GM23338 (cell line): ENCODE results near the gene CNOT4. TPM values are rescaled to one million over a fixed set of nuclear protein-coding genes. Genes with fewer than 3 reads are reported as not detected.

Experiments used
- ATAC-seq: fragments of 200-7000 bp; cut with Tn5 transposase; 3 replicates; pipeline ENCODE4 v1.9.1; 2020
- DNase-seq: peaks from one replicate; pipeline ENCODE4 v3.0.0-alpha.2; 2015; ENCODE audit warnings: low spot score
- H2AFZ ChIP-seq: fragments of 200-600 bp; sonication (generic); 2 replicates; pipeline ENCODE4 v1.8.0; 2016; ENCODE audit warnings: antibody characterized with exemption, mild to moderate bottlenecking, moderate library complexity
- H3F3A ChIP-seq: fragments of 200-600 bp; sonication (generic); replicated peaks from 2 replicates; pipeline ENCODE4 v1.8.0; 2017; ENCODE audit warnings: antibody characterized with exemption, mixed run types, low read depth
- H3K27ac ChIP-seq: fragments of 200-600 bp; sonication (generic); 2 replicates; pipeline ENCODE4 v1.6.1; 2016; ENCODE audit warnings: low read depth
- H3K27me3 ChIP-seq: fragments of 200-600 bp; sonication (generic); 2 replicates; pipeline ENCODE4 v1.8.0; 2016; ENCODE audit warnings: mild to moderate bottlenecking, mixed run types, moderate library complexity; ENCODE audit not compliant: insufficient read depth
- H3K36me3 ChIP-seq: fragments of 200-600 bp; sonication (generic); 2 replicates; pipeline ENCODE4 v1.8.0; 2016; ENCODE audit warnings: mild to moderate bottlenecking; ENCODE audit not compliant: insufficient read depth
- H3K4me1 ChIP-seq: fragments of 200-600 bp; sonication (generic); 2 replicates; pipeline ENCODE4 v1.8.0; 2016; ENCODE audit warnings: mild to moderate bottlenecking, moderate library complexity; ENCODE audit not compliant: insufficient read depth
- H3K4me2 ChIP-seq: fragments of 200-600 bp; sonication (generic); 2 replicates; pipeline ENCODE4 v1.7.1; 2017; ENCODE audit warnings: mixed run types
- H3K4me3 ChIP-seq: fragments of 200-600 bp; sonication (generic); 2 replicates; pipeline ENCODE4 v1.6.1; 2016; ENCODE audit warnings: mixed run types
- H3K79me2 ChIP-seq: fragments of 200-600 bp; sonication (generic); replicated peaks from 2 replicates; pipeline ENCODE4 v1.8.0; 2017; ENCODE audit warnings: mild to moderate bottlenecking; ENCODE audit not compliant: insufficient read depth
- H3K9me2 ChIP-seq: fragments of 200-600 bp; sonication (generic); 2 replicates; pipeline ENCODE4 v1.8.0; 2017; ENCODE audit not compliant: insufficient read depth
- H4K20me1 ChIP-seq: fragments of 200-600 bp; sonication (generic); replicated peaks from 2 replicates; pipeline ENCODE4 v1.8.0; 2017; ENCODE audit warnings: mild to moderate bottlenecking; ENCODE audit not compliant: insufficient read depth
- H3K27ac Mint-ChIP-seq: 2 replicates; pipeline ENCODE4 v1.8.0; 2020; ENCODE audit warnings: inconsistent platforms, mild to moderate bottlenecking, moderate library complexity, mixed read lengths
- H3K27me3 Mint-ChIP-seq: 3 replicates; pipeline ENCODE4 v1.8.0; 2022; ENCODE audit warnings: low read depth, mild to moderate bottlenecking, moderate library complexity, mixed read lengths, inconsistent platforms; ENCODE audit not compliant: insufficient read depth, poor library complexity
- H3K36me3 Mint-ChIP-seq: 3 replicates; pipeline ENCODE4 v1.8.0; 2021; ENCODE audit warnings: low read depth, mild to moderate bottlenecking, inconsistent platforms, moderate library complexity, mixed read lengths
- H3K4me1 Mint-ChIP-seq: 3 replicates; pipeline ENCODE4 v1.8.0; 2020; ENCODE audit warnings: mild to moderate bottlenecking, inconsistent platforms, mixed read lengths
- H3K4me3 Mint-ChIP-seq: 3 replicates; pipeline ENCODE4 v1.8.0; 2021; ENCODE audit warnings: moderate library complexity, mild to moderate bottlenecking, inconsistent platforms, mixed read lengths
- H3K9me3 Mint-ChIP-seq: 3 replicates; pipeline ENCODE4 v1.8.0; 2020; ENCODE audit warnings: moderate library complexity, mild to moderate bottlenecking, inconsistent platforms, mixed read lengths
- EZH2phosphoT487 ChIP-seq: fragments of 200-600 bp; sonication (generic); IDR thresholded peaks from one replicate; pipeline ENCODE4 v1.8.1; 2018; ENCODE audit warnings: antibody characterized with exemption; ENCODE audit not compliant: unreplicated experiment
- JUNB ChIP-seq: IDR thresholded peaks from one replicate; pipeline ENCODE4 v1.6.1; 2016; ENCODE audit warnings: antibody characterized with exemption; ENCODE audit not compliant: unreplicated experiment
- POLR2AphosphoS5 ChIP-seq: IDR thresholded peaks from 2 replicates; pipeline ENCODE4 v1.6.1; 2016; ENCODE audit warnings: antibody characterized with exemption, low read depth
- ZNF114 ChIP-seq: fragments of 250-450 bp; sonication (Bioruptor Pico); IDR thresholded peaks from 2 replicates; pipeline ENCODE4 v1.5.0; 2020; ENCODE audit warnings: mild to moderate bottlenecking, moderate library complexity
- ZNF331 ChIP-seq: fragments of 250-450 bp; sonication (Bioruptor Pico); IDR thresholded peaks from 2 replicates; pipeline ENCODE4 v1.5.0; 2020; ENCODE audit warnings: low read depth, mild to moderate bottlenecking, moderate library complexity
- polyA plus RNA-seq: library from polyadenylated mRNA; unstranded; fragments of >200 nt; fragmentation: Nextera tagmentation; extraction: Ambion mirVana; gene quantifications from 2 replicates; pipeline ENCODE4 v1.2.1, GENCODE V29; 2016
- total RNA-seq: library from RNA; depleted of rRNA; stranded (reverse); fragments of >200 nt; shearing (Covaris generic); gene quantifications from 2 replicates; pipeline ENCODE4 v1.2.3, GENCODE V29; 2014
- TF ChIP-seq, protein P1 (sequence below), 2 experiments: fragments of 200-600 bp in 1 of 2; sonication (generic) in 1 of 2; conservative IDR thresholded peaks; 2 replicates each; pipeline versions ENCODE4 v1.5.1 to v1.6.1; 2016 to 2017; ENCODE audit warnings: antibody characterized with exemption in 2 of 2, low read depth in 2 of 2, mild to moderate bottlenecking in 2 of 2, moderate library complexity in 1 of 2
- TF ChIP-seq, protein P2 (sequence below): IDR thresholded peaks from 2 replicates; pipeline ENCODE4 v1.6.1; 2016; ENCODE audit warnings: antibody characterized with exemption
- TF ChIP-seq, protein P3 (sequence below): fragments of 250-450 bp; sonication (Bioruptor Pico); IDR thresholded peaks from 2 replicates; pipeline ENCODE4 v1.5.0; 2020; ENCODE audit warnings: mild to moderate bottlenecking, moderate library complexity

CNOT4 gene
- total and polyA plus RNA-seq, 2 experiments from 2014 or later: 18.9 to 26.2 TPM

DNA sequence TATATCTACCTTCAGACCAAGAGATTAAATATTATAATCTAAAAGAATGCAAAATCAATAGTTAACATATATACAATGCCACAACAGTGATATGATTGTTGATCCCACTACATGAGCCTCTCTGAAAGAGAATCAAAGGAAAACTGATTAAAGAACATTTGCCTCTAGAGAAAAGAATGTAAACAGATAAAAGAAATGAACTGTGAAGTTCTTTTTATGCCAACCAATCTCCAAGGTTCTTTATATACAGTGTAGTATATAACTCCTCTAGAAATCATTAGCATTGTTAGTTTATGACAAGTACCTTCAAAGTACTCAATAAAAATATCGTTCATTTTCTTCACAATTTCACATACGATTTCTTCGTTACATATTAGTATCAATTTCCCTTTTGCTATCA lies 20.1 kb downstream of the CNOT4 start:
- Mint-ChIP-seq H3K27me3 (no peaks in the 10 kb centered on the region), H3K4me3 (no peak overlapping the region)
- H4K20me1 ChIP-seq: peaks cover 32% of the 10 kb centered on the region

More for the DNA sequence above, 20.1 kb downstream of the CNOT4 start:
- no peak overlapping the region for H3K4me2 ChIP-seq
- ATAC-seq (no peak), DNase-seq (no peak)
- no peaks in the 10 kb centered on the region for H3K4me1 ChIP-seq
- no peak overlapping the region for H3K27ac ChIP-seq
- no peak overlapping the region for H3K4me3 ChIP-seq
- H3K36me3 ChIP-seq: no peaks in the 10 kb centered on the region
- H3K9me2 ChIP-seq: peaks cover 5% of the 10 kb centered on the region; the same call in 1 of the 2 replicates
- Mint-ChIP-seq H3K36me3 (no peaks in the 10 kb centered on the region), H3K27ac (no peak overlapping the region), H3K4me1 (peaks cover 8% of the 10 kb centered on the region), H3K9me3 (no peaks in the 10 kb centered on the region)
- H3K79me2 ChIP-seq: peaks cover 98% of the 10 kb centered on the region
- H3F3A ChIP-seq: no peaks in the 10 kb centered on the region
- H3K27me3 ChIP-seq: no peaks in the 10 kb centered on the region
- no peak overlapping the region for H2AFZ ChIP-seq
- TF ChIP-seq, protein P1, sequence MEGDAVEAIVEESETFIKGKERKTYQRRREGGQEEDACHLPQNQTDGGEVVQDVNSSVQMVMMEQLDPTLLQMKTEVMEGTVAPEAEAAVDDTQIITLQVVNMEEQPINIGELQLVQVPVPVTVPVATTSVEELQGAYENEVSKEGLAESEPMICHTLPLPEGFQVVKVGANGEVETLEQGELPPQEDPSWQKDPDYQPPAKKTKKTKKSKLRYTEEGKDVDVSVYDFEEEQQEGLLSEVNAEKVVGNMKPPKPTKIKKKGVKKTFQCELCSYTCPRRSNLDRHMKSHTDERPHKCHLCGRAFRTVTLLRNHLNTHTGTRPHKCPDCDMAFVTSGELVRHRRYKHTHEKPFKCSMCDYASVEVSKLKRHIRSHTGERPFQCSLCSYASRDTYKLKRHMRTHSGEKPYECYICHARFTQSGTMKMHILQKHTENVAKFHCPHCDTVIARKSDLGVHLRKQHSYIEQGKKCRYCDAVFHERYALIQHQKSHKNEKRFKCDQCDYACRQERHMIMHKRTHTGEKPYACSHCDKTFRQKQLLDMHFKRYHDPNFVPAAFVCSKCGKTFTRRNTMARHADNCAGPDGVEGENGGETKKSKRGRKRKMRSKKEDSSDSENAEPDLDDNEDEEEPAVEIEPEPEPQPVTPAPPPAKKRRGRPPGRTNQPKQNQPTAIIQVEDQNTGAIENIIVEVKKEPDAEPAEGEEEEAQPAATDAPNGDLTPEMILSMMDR (conservative IDR thresholded peaks at IDR 0.05; ENCODE audit: low read depth in 2 of 2): no peak
- TF ChIP-seq ZNF114 (CRISPR knock-in tag) (no peak), JUNB (no peak), POLR2AphosphoS5 (no peak), EZH2phosphoT487 (no peak), ZNF331 (CRISPR knock-in tag) (no peak)
- TF ChIP-seq, protein P2, sequence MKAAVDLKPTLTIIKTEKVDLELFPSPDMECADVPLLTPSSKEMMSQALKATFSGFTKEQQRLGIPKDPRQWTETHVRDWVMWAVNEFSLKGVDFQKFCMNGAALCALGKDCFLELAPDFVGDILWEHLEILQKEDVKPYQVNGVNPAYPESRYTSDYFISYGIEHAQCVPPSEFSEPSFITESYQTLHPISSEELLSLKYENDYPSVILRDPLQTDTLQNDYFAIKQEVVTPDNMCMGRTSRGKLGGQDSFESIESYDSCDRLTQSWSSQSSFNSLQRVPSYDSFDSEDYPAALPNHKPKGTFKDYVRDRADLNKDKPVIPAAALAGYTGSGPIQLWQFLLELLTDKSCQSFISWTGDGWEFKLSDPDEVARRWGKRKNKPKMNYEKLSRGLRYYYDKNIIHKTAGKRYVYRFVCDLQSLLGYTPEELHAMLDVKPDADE: no peak
- TF ChIP-seq, protein P3, sequence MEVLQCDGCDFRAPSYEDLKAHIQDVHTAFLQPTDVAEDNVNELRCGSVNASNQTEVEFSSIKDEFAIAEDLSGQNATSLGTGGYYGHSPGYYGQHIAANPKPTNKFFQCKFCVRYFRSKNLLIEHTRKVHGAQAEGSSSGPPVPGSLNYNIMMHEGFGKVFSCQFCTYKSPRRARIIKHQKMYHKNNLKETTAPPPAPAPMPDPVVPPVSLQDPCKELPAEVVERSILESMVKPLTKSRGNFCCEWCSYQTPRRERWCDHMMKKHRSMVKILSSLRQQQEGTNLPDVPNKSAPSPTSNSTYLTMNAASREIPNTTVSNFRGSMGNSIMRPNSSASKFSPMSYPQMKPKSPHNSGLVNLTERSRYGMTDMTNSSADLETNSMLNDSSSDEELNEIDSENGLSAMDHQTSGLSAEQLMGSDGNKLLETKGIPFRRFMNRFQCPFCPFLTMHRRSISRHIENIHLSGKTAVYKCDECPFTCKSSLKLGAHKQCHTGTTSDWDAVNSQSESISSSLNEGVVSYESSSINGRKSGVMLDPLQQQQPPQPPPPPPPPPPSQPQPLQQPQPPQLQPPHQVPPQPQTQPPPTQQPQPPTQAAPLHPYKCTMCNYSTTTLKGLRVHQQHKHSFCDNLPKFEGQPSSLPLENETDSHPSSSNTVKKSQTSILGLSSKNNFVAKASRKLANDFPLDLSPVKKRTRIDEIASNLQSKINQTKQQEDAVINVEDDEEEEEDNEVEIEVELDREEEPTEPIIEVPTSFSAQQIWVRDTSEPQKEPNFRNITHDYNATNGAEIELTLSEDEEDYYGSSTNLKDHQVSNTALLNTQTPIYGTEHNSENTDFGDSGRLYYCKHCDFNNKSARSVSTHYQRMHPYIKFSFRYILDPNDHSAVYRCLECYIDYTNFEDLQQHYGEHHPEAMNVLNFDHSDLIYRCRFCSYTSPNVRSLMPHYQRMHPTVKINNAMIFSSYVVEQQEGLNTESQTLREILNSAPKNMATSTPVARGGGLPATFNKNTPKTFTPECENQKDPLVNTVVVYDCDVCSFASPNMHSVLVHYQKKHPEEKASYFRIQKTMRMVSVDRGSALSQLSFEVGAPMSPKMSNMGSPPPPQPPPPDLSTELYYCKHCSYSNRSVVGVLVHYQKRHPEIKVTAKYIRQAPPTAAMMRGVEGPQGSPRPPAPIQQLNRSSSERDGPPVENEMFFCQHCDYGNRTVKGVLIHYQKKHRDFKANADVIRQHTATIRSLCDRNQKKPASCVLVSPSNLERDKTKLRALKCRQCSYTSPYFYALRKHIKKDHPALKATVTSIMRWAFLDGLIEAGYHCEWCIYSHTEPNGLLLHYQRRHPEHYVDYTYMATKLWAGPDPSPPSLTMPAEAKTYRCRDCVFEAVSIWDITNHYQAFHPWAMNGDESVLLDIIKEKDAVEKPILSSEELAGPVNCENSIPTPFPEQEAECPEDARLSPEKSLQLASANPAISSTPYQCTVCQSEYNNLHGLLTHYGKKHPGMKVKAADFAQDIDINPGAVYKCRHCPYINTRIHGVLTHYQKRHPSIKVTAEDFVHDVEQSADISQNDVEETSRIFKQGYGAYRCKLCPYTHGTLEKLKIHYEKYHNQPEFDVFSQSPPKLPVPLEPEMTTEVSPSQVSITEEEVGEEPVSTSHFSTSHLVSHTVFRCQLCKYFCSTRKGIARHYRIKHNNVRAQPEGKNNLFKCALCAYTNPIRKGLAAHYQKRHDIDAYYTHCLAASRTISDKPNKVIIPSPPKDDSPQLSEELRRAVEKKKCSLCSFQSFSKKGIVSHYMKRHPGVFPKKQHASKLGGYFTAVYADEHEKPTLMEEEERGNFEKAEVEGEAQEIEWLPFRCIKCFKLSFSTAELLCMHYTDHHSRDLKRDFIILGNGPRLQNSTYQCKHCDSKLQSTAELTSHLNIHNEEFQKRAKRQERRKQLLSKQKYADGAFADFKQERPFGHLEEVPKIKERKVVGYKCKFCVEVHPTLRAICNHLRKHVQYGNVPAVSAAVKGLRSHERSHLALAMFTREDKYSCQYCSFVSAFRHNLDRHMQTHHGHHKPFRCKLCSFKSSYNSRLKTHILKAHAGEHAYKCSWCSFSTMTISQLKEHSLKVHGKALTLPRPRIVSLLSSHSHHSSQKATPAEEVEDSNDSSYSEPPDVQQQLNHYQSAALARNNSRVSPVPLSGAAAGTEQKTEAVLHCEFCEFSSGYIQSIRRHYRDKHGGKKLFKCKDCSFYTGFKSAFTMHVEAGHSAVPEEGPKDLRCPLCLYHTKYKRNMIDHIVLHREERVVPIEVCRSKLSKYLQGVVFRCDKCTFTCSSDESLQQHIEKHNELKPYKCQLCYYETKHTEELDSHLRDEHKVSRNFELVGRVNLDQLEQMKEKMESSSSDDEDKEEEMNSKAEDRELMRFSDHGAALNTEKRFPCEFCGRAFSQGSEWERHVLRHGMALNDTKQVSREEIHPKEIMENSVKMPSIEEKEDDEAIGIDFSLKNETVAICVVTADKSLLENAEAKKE (CRISPR knock-in tag): no peak
